GM18951 (cell line): ENCODE results near the gene PEX13.
A peak's percentile ranks its signal among the peaks of the same experiment; 100 is the strongest.
"Not testable (repeated sequence)": the region's sequence is repeated elsewhere in the genome, so short reads cannot be mapped to it uniquely, and the experiment has no call there.

ENCODE experiments used
- POLR2A ChIP-seq: IDR thresholded peaks from 4 replicates; pipeline ENCODE4 v1.6.1; 2011; ENCODE audit warnings: mild to moderate bottlenecking; ENCODE audit not compliant: insufficient read length, insufficient read depth; ENCODE audit errors: extremely low read depth
- in situ Hi-C: fragments of 300-500 bp; cut with MboI; formaldehyde crosslinking; loops from one replicate; pipeline ENCODE4 v1.12.0; 2022; ENCODE audit warnings: low sequenced_read_pairs, mixed read lengths, inconsistent platforms; ENCODE audit not compliant: unreplicated experiment

Gene PEX13

GRCh38 chr2:61016392-61017002 lies 1.0 kb upstream of the PEX13 start:
- in situ Hi-C loops = no loop called here
- no peak for TF ChIP-seq POLR2A

GRCh38 chr2:61017003-61017555 lies 441 bp upstream of the PEX13 start:
- in situ Hi-C loops = no loop called here
- TF ChIP-seq POLR2A = peak; percentile 66

GRCh38 chr2:61018318-61018755 lies 817 bp downstream of the PEX13 start:
- in situ Hi-C loops = no loop called here
- TF ChIP-seq POLR2A = no peak

GRCh38 chr2:61018798-61019197 lies 1.3 kb downstream of the PEX13 start:
- in situ Hi-C loops = no loop called here
- TF ChIP-seq POLR2A = no peak

GRCh38 chr2:61021228-61021660 lies 3.7 kb downstream of the PEX13 start:
- TF ChIP-seq POLR2A = no peak
- in situ Hi-C loops = no loop called here

GRCh38 chr2:61023670-61024069 lies 6.2 kb downstream of the PEX13 start:
- no peak for TF ChIP-seq POLR2A
- in situ Hi-C loops = no loop called here

- no peak for TF ChIP-seq POLR2A
- in situ Hi-C loops = no loop called here
Measured at GRCh38 chr2:61029533-61029932, 12.0 kb downstream of the PEX13 start.

GRCh38 chr2:61034592-61034991 lies 17.1 kb downstream of the PEX13 start:
- in situ Hi-C loops = not testable (repeated sequence)

GRCh38 chr2:61036643-61037042 lies 19.1 kb downstream of the PEX13 start:
- in situ Hi-C loops = not testable (repeated sequence)

GRCh38 chr2:61042807-61043206 lies 25.3 kb downstream of the PEX13 start:
- no peak for TF ChIP-seq POLR2A
- in situ Hi-C loops = no loop called here

- in situ Hi-C loops = no loop called here
- TF ChIP-seq POLR2A = no peak
Measured at GRCh38 chr2:61044636-61045035, 27.1 kb downstream of the PEX13 start.

- no peak for TF ChIP-seq POLR2A
- in situ Hi-C loops = no loop called here
Measured at GRCh38 chr2:61045226-61045625, 27.7 kb downstream of the PEX13 start.

- TF ChIP-seq POLR2A = no peak
Measured at GRCh38 chr2:61045999-61046398, 28.5 kb downstream of the PEX13 start.

GRCh38 chr2:61055557-61055956 lies 38.0 kb downstream of the PEX13 start:
- no peak for TF ChIP-seq POLR2A
- in situ Hi-C loops = no loop called here

More at GRCh38 chr2:61045999-61046398, 28.5 kb downstream of the PEX13 start:
- in situ Hi-C loops = no loop called here

- TF ChIP-seq POLR2A = no peak
- in situ Hi-C loops = no loop called here
Measured at GRCh38 chr2:61057562-61057961, 40.0 kb downstream of the PEX13 start.
